Erythroblast (primary cell): ENCODE data around the gene SIRT5.

Experiments
- DNase-seq, 2 experiments: peaks; one replicate each; lab custom pipeline; 2025; lab: John Stamatoyannopoulos, UW
- GATA1 ChIP-seq: IDR thresholded peaks from 2 replicates; pipeline ENCODE4 v1.6.1; 2011; ENCODE audit warnings: low read depth, mild to moderate bottlenecking, control low read depth, low read length, moderate library complexity
- POLR2A ChIP-seq: IDR thresholded peaks from 2 replicates; pipeline ENCODE4 v1.6.1; 2011; ENCODE audit warnings: mild to moderate bottlenecking, low read length

SIRT5 gene

DNA sequence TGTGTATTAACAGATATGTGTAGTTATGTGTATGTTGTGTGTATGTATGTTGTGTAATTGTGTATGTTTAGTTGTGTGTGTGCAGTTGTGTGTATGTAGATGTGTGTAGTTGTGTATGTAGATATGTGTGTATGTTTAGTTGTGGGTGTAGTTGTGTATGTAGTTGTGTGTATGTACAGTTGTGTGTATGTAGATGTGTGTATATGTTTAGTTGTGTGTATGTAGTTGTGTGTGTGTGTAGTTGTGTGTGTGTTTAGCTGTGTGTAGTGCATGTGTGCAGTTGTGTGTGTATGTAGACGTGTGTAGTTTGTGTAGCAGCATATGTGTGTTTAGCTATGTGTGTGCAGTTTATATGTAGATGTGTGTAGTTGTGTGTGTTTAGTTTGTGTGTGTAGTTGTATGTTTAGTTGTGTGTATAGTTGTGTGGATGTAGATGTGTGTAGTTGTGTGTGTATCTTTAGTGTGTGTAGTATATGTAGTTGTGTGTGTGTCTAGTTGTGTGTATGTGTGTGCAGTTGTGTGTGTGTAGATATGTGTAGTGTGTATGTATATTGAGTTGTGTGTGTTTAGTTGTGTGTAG is 16.3 kb downstream of the SIRT5 start:
- no peak for TF ChIP-seq GATA1
- TF ChIP-seq POLR2A, result no peak

DNA sequence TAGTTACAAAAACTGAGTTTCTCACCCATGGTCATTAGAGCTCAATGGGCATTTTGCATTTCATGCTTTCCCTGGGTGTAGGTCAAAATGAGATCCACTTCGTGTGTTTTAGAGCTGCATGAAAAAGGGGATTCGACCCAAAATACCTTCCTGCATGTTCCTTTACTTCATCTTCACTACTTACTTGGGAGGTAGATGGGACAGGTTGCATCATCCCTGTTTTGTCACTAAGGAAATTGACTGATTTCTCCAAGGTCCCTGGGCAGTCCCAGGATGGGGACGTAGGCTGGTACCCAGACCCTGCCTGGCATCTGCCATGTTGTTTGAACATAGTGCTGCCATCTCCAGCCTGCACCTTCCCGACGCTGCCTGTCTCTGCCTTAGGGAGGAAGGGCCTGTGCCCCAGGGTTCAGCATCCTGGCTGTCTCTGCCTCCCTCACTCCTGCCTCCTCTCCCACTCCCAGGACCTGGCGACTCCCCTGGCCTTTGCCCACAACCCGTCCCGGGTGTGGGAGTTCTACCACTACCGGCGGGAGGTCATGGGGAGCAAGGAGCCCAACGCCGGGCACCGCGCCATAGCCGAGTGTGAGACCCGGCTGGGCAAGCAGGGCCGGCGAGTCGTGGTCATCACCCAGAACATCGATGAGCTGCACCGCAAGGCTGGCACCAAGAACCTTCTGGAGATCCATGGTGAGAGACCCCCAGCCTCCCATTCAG is 17.0 kb downstream of the SIRT5 start:
- TF ChIP-seq POLR2A, result no peak
- no peak for DNase-seq

More for the DNA sequence above, 16.3 kb downstream of the SIRT5 start:
- peak; percentile 23 to 35 for DNase-seq

DNA sequence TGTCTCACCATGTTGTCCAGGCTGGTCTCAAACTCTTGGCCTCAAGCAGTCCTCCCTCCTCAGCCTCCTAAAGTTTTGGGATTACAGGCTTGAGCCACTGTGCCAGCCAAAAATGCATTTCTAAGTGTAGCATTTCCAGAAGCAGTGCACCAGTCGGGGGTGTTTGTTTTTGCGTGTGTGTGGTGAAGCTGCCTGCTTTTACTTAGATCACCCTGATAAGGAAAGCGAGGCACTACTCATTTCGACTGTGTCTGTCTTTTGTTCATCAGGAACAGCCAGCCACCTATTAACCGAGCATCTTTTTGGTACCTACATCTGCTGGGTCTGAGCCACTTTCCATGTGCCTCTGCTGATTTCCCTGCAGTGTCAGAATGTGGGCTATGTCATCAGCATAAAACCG is 18.7 kb downstream of the SIRT5 start:
- no peak for DNase-seq
- TF ChIP-seq GATA1 (no peak), POLR2A (no peak)

DNA sequence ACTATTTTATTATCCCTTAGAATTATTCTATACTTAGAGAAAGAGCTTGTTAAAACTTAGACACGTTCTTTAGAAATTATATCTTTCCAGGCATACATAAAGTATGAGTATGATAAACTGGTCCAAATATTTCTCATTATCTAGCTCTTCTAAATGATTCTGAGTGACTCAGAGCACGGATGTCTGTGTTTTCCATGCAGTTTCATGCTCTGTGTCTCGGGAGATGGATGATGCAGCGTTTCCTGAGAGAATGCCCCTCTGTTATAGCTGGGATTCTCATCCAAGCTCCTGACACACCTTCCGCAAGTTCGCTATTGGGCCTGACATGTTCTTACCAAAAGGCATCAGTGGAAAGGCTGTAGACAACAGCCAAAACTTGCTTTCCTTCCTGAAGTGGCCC is 19.3 kb downstream of the SIRT5 start:
- no peak for TF ChIP-seq GATA1
- TF ChIP-seq POLR2A, result no peak
- DNase-seq, result no peak

DNA sequence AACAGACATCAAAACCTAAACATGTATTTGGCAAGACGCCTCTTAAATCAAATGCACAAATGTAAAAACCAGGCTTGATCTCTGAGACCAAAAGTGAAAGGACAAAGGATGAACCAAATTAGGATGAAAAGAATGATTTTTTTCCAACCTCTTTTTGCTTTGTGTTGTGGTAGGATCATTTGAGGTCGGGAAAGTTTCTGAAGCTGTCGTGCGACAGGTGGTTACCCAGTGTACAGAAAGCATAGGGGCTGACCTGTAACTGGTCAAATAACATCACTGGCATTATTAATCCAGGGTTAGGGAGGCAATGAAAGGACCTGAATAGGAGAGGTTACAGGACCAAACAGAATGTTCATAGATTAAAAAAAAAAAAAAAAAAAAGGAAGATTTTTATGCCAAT is 22.7 kb downstream of the SIRT5 start:
- TF ChIP-seq POLR2A (no peak), GATA1 (no peak)
- DNase-seq, result no peak

DNA sequence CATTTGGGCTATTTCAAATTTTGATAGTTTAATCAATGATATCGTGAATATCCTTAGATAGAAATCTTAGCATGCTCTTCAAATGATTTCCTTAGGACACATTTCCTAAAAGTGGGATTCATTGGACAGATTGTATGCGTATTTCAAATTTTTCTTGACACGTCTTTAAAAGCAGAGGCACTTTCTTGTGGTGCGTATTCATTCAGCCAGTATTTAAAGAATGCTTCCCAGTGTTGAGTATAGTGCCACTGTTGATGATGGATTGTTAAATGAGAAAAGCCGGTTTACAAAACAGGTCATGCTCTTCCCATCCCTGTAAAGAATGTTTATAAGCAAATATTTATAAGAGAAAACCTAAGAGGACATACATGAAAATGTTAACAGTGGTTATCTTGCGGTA is 25.6 kb downstream of the SIRT5 start:
- no peak for DNase-seq
- TF ChIP-seq POLR2A, result no peak

DNA sequence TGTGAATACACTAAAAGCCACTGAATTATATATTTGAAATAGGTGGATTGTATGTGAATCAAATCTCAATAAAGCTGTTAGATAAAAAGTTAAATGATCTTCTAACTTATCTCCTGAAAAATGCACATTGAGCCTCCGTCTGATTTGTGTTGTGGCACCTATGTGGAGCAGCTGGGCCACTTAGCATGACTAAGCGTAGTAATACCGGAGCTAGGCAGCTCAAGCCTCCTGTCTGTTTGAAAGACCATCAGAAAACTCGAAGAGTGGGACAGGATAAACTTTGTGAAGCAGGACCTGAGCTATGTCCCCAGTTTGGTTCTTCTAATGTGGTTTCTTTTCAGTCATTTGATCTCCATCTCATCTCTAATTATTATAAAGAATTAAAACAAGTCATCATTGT is 29.7 kb downstream of the SIRT5 start:
- DNase-seq, result no peak
- TF ChIP-seq GATA1 (no peak), POLR2A (no peak)

DNA sequence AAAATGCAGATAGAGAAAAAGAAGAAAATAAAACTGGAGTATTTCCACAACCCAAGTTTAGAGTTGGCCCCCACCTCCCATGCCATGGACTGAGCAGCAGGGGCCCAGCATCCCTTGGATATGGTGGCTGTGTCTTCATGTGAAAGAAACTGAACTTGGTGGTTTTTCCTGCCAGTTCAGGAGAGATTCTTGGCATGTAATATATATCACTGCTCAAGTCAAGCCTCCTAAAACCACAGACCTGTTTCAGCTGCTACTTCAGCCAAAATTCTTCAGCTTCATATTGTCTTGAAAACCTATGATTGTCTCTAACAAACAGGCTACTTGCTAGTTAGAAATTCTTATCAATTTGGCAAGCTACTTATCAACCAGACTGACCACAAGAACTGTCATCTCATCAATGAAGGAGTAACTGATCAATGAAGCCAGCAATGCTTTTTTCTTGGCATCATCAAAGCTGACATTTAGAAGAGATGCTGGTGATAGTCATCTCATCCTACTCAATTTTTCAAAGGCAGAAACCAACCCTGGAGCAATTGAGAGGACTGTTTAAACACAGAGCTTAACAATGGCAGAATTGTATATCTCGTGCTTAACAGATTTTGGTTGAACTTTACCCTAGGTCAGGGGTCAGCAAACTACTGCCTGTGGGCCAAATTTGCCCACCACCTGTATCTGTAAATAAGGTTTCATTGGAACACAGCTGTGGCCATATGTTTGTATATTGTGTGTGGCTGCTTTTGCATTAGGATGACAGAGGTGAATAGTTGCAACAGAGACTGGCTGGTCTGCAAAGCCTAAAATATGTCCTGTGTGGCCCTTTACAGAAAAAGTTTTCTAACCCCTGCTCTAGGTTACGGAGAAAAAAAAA is 30.4 kb downstream of the SIRT5 start:
- no peak for TF ChIP-seq POLR2A
- DNase-seq, result no peak

DNA sequence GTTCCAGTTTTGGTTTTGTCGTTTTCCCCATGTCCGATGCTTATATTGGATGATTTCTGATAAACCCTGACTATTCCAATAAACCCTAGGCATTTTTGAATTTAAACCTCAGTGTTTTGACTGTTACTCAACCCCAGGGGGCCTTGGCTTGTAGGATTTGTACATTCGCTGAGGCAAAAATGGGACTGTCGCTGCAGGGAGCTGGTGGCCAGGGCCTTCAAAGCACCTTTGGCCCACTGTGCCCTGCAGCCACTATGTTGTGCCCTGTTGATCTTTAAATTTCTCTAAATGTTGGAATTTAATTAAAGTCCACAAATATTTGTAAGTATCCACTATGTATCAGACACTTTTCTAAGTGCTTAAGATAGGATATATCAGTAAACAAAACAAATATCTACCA is 31.2 kb downstream of the SIRT5 start:
- TF ChIP-seq POLR2A (no peak), GATA1 (no peak)
- DNase-seq, result no peak

DNA sequence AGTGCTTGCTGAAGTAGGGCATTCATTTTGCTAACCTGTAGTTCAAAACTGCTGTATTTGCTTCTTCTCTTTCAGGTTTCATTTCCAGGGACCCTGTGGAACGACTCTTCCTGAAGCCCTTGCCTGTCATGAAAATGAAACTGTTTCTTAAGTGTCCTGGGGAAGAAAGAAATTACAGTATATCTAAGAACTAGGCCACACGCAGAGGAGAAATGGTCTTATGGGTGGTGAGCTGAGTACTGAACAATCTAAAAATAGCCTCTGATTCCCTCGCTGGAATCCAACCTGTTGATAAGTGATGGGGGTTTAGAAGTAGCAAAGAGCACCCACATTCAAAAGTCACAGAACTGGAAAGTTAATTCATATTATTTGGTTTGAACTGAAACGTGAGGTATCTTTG is 37.3 kb downstream of the SIRT5 start:
- DNase-seq, result no peak
- no peak for TF ChIP-seq POLR2A
- no peak for TF ChIP-seq GATA1

DNA sequence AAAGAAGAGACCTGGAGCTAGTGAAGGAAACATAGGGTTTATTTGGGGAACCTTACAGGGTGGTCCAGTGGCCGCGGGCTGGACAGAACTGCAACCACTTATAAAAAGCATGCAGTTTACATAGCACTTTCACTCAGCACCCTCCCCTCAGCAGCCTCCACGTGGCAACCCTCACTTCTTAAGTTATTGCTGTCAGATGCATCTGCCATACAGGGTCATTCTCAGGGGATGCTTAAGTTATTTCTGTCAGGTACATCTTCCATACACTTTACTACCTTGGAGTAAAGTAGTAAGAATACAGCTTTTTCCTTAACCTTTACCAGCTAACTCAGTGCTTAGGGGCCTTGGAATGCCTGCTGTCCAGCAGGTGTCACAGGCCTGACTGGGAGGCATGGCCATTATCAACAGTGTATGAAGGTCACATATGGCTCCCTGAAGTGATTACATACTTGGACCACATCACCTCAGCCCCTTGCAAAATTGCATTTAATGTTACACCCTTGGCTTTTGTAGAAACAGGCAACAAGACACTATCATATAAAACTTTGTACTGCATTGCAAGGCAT is 38.7 kb downstream of the SIRT5 start:
- TF ChIP-seq GATA1, result no peak
- DNase-seq, result no peak

DNA sequence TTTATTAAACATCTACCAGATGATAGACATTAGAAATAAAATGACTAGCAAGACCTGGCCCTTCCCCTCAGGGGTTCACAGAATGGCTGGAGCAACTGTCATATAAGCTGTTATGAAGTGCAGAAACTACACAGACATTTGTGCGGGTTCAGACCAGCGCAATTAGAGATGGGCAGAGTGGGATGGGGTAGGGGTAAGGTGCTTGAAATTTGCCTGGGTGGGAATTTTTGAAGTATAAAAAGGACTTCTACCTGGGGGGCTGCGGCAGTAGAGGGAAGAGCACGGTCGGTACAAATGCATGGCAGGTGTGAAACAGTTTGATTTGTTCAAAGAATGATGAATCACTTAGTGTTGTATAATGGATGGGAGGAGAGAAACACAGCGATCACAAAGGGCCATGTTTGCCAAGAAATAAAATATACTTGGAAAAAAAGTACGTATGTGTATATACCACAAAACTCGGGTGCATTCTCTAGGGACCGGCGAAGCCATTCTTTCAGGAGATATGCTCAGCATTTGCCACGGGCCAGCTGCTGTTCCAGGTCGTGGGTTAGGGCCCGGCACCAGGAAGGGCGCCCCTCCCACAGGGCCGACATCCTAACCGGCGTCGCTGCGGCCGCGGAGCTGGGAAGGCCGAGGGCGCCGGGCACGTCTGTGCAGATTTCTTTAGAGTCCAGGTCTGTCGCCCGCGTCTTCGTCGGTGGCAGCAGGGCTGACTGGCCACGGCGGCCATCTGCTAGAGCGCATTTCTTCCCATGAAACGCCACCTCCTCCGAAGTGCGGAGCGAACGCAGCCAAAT is 39.9 kb downstream of the SIRT5 start:
- DNase-seq, result peak; percentile 34 to 72
- TF ChIP-seq GATA1, result no peak
- TF ChIP-seq POLR2A, result no peak
